Measurements from ENCODE around the gene HIBADH. TPM values are rescaled to one million over a fixed set of nuclear protein-coding genes. Genes with fewer than 3 reads are reported as not detected.

HIBADH gene
- total and polyA plus RNA-seq, 2 donors (not counting 3 experiments of a cell fraction or from before 2014, with no cell fraction given) = 22.6 to 30.5 TPM

GRCh38 chr7:27617651-27618381, 44.9 kb downstream of the HIBADH start:
- H2AFZ ChIP-seq (ENCODE audit: low read depth, low read length) = no peak overlapping the region
- dilution Hi-C loops (cut with MboI; ENCODE audit: extremely low pct_ligation_motif_present, low sequenced_read_pairs) = no loop called here
- H3K79me2 ChIP-seq (ENCODE audit: control insufficient read depth, insufficient read depth, low read length) = no peaks in the 10 kb centered on the region
- no peaks in the 10 kb centered on the region for H3K9me3 ChIP-seq (replicated peaks; ENCODE audit: control insufficient read depth, insufficient read depth, low read length)
- ChIA-PET CTCF (interaction anchor here (0.9 kb wide), 1 partner anchor 422 kb away, joined by 3 read pairs; no protein-coding TSS in a partner anchor), POLR2A (no interaction called here)
- TF ChIP-seq FOS (IDR thresholded peaks at IDR 0.05; ENCODE audit: borderline replicate concordance, insufficient read depth, low read length) = no peak
- TF ChIP-seq POLR2A (IDR thresholded peaks at IDR 0.05; ENCODE audit: low read depth, low read length) = no peak
- TF ChIP-seq, protein P1, sequence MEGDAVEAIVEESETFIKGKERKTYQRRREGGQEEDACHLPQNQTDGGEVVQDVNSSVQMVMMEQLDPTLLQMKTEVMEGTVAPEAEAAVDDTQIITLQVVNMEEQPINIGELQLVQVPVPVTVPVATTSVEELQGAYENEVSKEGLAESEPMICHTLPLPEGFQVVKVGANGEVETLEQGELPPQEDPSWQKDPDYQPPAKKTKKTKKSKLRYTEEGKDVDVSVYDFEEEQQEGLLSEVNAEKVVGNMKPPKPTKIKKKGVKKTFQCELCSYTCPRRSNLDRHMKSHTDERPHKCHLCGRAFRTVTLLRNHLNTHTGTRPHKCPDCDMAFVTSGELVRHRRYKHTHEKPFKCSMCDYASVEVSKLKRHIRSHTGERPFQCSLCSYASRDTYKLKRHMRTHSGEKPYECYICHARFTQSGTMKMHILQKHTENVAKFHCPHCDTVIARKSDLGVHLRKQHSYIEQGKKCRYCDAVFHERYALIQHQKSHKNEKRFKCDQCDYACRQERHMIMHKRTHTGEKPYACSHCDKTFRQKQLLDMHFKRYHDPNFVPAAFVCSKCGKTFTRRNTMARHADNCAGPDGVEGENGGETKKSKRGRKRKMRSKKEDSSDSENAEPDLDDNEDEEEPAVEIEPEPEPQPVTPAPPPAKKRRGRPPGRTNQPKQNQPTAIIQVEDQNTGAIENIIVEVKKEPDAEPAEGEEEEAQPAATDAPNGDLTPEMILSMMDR (IDR thresholded peaks at IDR 0.05; ENCODE audit: extremely low read depth in 1 of 2, insufficient read depth in 1 of 2, low read depth in 1 of 2, low read length in 2 of 2) = no peak
- no peak for TF ChIP-seq JUN (IDR thresholded peaks at IDR 0.05; ENCODE audit: borderline replicate concordance, insufficient read depth, insufficient read length, low read depth)
- TF ChIP-seq MAX (IDR thresholded peaks at IDR 0.05; ENCODE audit: insufficient read depth, insufficient read length) = no peak
- TF ChIP-seq EZH2 (IDR thresholded peaks at IDR 0.05; ENCODE audit: borderline replicate concordance, low read depth, low read length, severe bottlenecking) = no peak
- TF ChIP-seq MYC (IDR thresholded peaks at IDR 0.05; ENCODE audit: low read depth, low read length) = no peak
- TF ChIP-seq POLR2AphosphoS5 (IDR thresholded peaks at IDR 0.05; ENCODE audit: insufficient read depth, low read depth, low read length) = no peak
- TF ChIP-seq GATA2 (IDR thresholded peaks at IDR 0.05; ENCODE audit: insufficient read depth, insufficient read length, low read depth, low read length) = no peak
- no peaks in the 10 kb centered on the region for H3K9me1 ChIP-seq (replicated peaks; ENCODE audit: control insufficient read depth, extremely low read depth, insufficient read depth, low read length)
- no peak overlapping the region for H3K27ac ChIP-seq (ENCODE audit: insufficient read depth, low read depth, low read length)
- H3K4me1 ChIP-seq (ENCODE audit: control insufficient read depth, extremely low read depth, insufficient read depth, low read length) = no peaks in the 10 kb centered on the region
- FAIRE-seq = no peak
- H3K27me3 ChIP-seq (ENCODE audit: control insufficient read depth in 2 of 2, insufficient read depth in 2 of 2, low read length in 2 of 2) = no peaks in the 10 kb centered on the region
- intact Hi-C loops (cut with micrococcal nuclease) = no loop called here
- H3K36me3 ChIP-seq (ENCODE audit: control insufficient read depth in 2 of 2, extremely low read depth in 1 of 2, insufficient read depth in 2 of 2, low read length in 2 of 2) = peaks cover 0 to 2% of the 10 kb centered on the region in 2 experiments
- no peak for DNase-seq (ENCODE audit: low read depth, low spot score)
- no peak overlapping the region for H3K4me2 ChIP-seq (ENCODE audit: insufficient read depth, low read length)
- no peak overlapping the region for H3K9ac ChIP-seq (replicated peaks; ENCODE audit: extremely low read depth, insufficient read depth, low read length)
- BruUV-seq (replicated peaks) = no TSS peak
- H3K4me3 ChIP-seq (replicated peaks in 1 of 3; ENCODE audit: insufficient read depth in 1 of 3, low read depth in 1 of 3, low read length in 3 of 3) = no peak overlapping the region
- no peaks in the 10 kb centered on the region for H4K20me1 ChIP-seq (replicated peaks; ENCODE audit: control insufficient read depth, extremely low read depth, insufficient read depth, low read length)

Measured in endothelial cell of umbilical vein (primary cell).